Neural progenitor cell (in vitro differentiated cells): ENCODE data around the gene LGALS9C. TPM values are rescaled to one million over a fixed set of nuclear protein-coding genes. Genes with fewer than 3 reads are reported as not detected.
A peak's percentile ranks its signal among the peaks of the same experiment; 100 is the strongest.
"Not testable (repeated sequence)": the region's sequence is repeated elsewhere in the genome, so short reads cannot be mapped to it uniquely, and the experiment has no call there.

Experiments
- DNase-seq: peaks from one replicate; pipeline ENCODE4 v3.0.0-alpha.2; 2016; ENCODE audit warnings: low spot score
- H2AFZ ChIP-seq: fragments of 200-600 bp; sonication (generic); replicated peaks from 2 replicates; pipeline ENCODE4 v1.6.1; 2016; ENCODE audit warnings: antibody characterized with exemption
- H3F3A ChIP-seq: fragments of 200-600 bp; sonication (generic); 2 replicates; pipeline ENCODE4 v1.6.1; 2016; ENCODE audit warnings: antibody characterized with exemption, low read depth
- H3K27ac ChIP-seq: fragments of 200-600 bp; sonication (generic); 2 replicates; pipeline ENCODE4 v1.5.1; 2016; ENCODE audit warnings: mild to moderate bottlenecking
- H3K27me3 ChIP-seq: fragments of 200-600 bp; sonication (generic); 2 replicates; pipeline ENCODE4 v1.6.1; 2016; ENCODE audit warnings: mild to moderate bottlenecking, moderate library complexity
- H3K36me3 ChIP-seq: fragments of 200-600 bp; sonication (generic); 2 replicates; pipeline ENCODE4 v1.5.1; 2016
- H3K4me1 ChIP-seq: fragments of 200-600 bp; sonication (generic); 2 replicates; pipeline ENCODE4 v1.6.1; 2016; ENCODE audit warnings: mixed run types
- H3K4me2 ChIP-seq: fragments of 200-600 bp; sonication (generic); 2 replicates; pipeline ENCODE4 v1.6.1; 2016
- H3K4me3 ChIP-seq: fragments of 200-600 bp; sonication (generic); 2 replicates; pipeline ENCODE4 v1.5.1; 2016
- H3K79me2 ChIP-seq: fragments of 200-600 bp; sonication (generic); 2 replicates; pipeline ENCODE4 v1.6.1; 2016; ENCODE audit warnings: low read depth
- H3K9ac ChIP-seq: fragments of 200-600 bp; sonication (generic); 2 replicates; pipeline ENCODE4 v1.6.1; 2016
- H3K9me3 ChIP-seq: fragments of 200-600 bp; sonication (generic); 2 replicates; pipeline ENCODE4 v1.5.1; 2016; ENCODE audit warnings: low read depth
- H4K20me1 ChIP-seq: fragments of 200-600 bp; sonication (generic); 2 replicates; pipeline ENCODE4 v1.6.1; 2016; ENCODE audit warnings: low read depth
- H3K27ac Mint-ChIP-seq: 3 replicates; pipeline ENCODE4 v1.8.0; 2021; ENCODE audit warnings: mixed read lengths
- H3K27me3 Mint-ChIP-seq: 2 replicates; pipeline ENCODE4 v1.8.0; 2022; ENCODE audit warnings: low read depth, mild to moderate bottlenecking, inconsistent platforms, moderate library complexity, mixed read lengths; ENCODE audit not compliant: insufficient read depth
- H3K36me3 Mint-ChIP-seq: 3 replicates; pipeline ENCODE4 v1.8.0; 2021; ENCODE audit warnings: mixed read lengths
- H3K4me1 Mint-ChIP-seq: 3 replicates; pipeline ENCODE4 v1.8.0; 2021; ENCODE audit warnings: mixed read lengths
- H3K4me3 Mint-ChIP-seq: 3 replicates; pipeline ENCODE4 v1.8.0; 2021; ENCODE audit warnings: mild to moderate bottlenecking, moderate library complexity, mixed read lengths
- H3K9me3 Mint-ChIP-seq: 3 replicates; pipeline ENCODE4 v1.8.0; 2020; ENCODE audit warnings: mixed read lengths
- CTCF ChIP-seq: fragments of 200-600 bp; sonication (generic); IDR thresholded peaks from 2 replicates; pipeline ENCODE4 v1.5.1; 2017; ENCODE audit warnings: antibody characterized with exemption, mild to moderate bottlenecking
- total RNA-seq: library from RNA; depleted of rRNA; stranded (reverse); fragments of >200 nt; gene quantifications from 2 replicates; pipeline ENCODE4 v1.2.3, GENCODE V29; 2015; ENCODE audit warnings: low replicate concordance

LGALS9C gene
- total RNA-seq, 1 donor from 2014 or later: not detected

- not testable (repeated sequence) for H3K36me3 ChIP-seq, H3K27me3 ChIP-seq, H3K9ac ChIP-seq, H4K20me1 ChIP-seq, H3K4me3 Mint-ChIP-seq, H3K4me3 ChIP-seq, H3K4me1 Mint-ChIP-seq, H3K79me2 ChIP-seq, H3K4me2 ChIP-seq, H3K9me3 Mint-ChIP-seq, H3K27me3 Mint-ChIP-seq, H3K27ac ChIP-seq, H3K4me1 ChIP-seq, H3F3A ChIP-seq, H3K9me3 ChIP-seq, H3K27ac Mint-ChIP-seq, DNase-seq, H2AFZ ChIP-seq, H3K36me3 Mint-ChIP-seq
- TF ChIP-seq CTCF: peak; percentile 41
These were observed 20.5 kb downstream of the LGALS9C start for GRCh38 chr17:18497044-18497443.

- not testable (repeated sequence) for H3F3A ChIP-seq, H3K27ac Mint-ChIP-seq, H3K9me3 ChIP-seq
These were observed 22.5 kb downstream of the LGALS9C start for GRCh38 chr17:18499100-18499499.

GRCh38 chr17:18499756-18500155 is 23.2 kb downstream of the LGALS9C start:
- not testable (repeated sequence) for H3F3A ChIP-seq, H3K27ac Mint-ChIP-seq, H3K9me3 ChIP-seq, DNase-seq, H3K9ac ChIP-seq, H3K36me3 ChIP-seq, H3K27me3 ChIP-seq, H3K9me3 Mint-ChIP-seq, H3K79me2 ChIP-seq, H3K4me2 ChIP-seq, H4K20me1 ChIP-seq, H3K4me3 Mint-ChIP-seq, H3K27ac ChIP-seq, H3K4me3 ChIP-seq, H3K27me3 Mint-ChIP-seq, H3K36me3 Mint-ChIP-seq, H3K4me1 ChIP-seq, H2AFZ ChIP-seq, H3K4me1 Mint-ChIP-seq

More at GRCh38 chr17:18499100-18499499, 22.5 kb downstream of the LGALS9C start:
- H2AFZ ChIP-seq, H3K27ac ChIP-seq, H4K20me1 ChIP-seq, H3K4me1 Mint-ChIP-seq, H3K9ac ChIP-seq, H3K27me3 Mint-ChIP-seq, H3K36me3 ChIP-seq, H3K36me3 Mint-ChIP-seq, H3K27me3 ChIP-seq, H3K4me3 Mint-ChIP-seq, H3K4me2 ChIP-seq, H3K4me1 ChIP-seq, H3K79me2 ChIP-seq, DNase-seq, H3K4me3 ChIP-seq, H3K9me3 Mint-ChIP-seq: not testable (repeated sequence)

GRCh38 chr17:18500281-18500680 is 23.7 kb downstream of the LGALS9C start:
- not testable (repeated sequence) for DNase-seq

GRCh38 chr17:18500816-18501215 is 24.2 kb downstream of the LGALS9C start:
- H3K27ac Mint-ChIP-seq, H4K20me1 ChIP-seq, H3K27me3 ChIP-seq, H2AFZ ChIP-seq, H3F3A ChIP-seq, H3K27ac ChIP-seq, H3K27me3 Mint-ChIP-seq, H3K4me3 ChIP-seq, DNase-seq, H3K4me2 ChIP-seq, H3K4me1 Mint-ChIP-seq, H3K9me3 ChIP-seq, H3K4me3 Mint-ChIP-seq, H3K9ac ChIP-seq, H3K79me2 ChIP-seq, H3K4me1 ChIP-seq, H3K36me3 Mint-ChIP-seq, H3K9me3 Mint-ChIP-seq, H3K36me3 ChIP-seq: not testable (repeated sequence)

More at GRCh38 chr17:18500281-18500680, 23.7 kb downstream of the LGALS9C start:
- not testable (repeated sequence) for H3K4me3 Mint-ChIP-seq, H3K4me2 ChIP-seq, H3K79me2 ChIP-seq, H3K9me3 ChIP-seq, H2AFZ ChIP-seq, H3K27ac ChIP-seq, H3K9ac ChIP-seq, H3K4me1 Mint-ChIP-seq, H3K9me3 Mint-ChIP-seq, H3K4me1 ChIP-seq, H3K36me3 Mint-ChIP-seq, H3K36me3 ChIP-seq, H3K27ac Mint-ChIP-seq, H3F3A ChIP-seq, H3K27me3 ChIP-seq, H3K4me3 ChIP-seq, H4K20me1 ChIP-seq, H3K27me3 Mint-ChIP-seq

- not testable (repeated sequence) for H3K36me3 Mint-ChIP-seq, H3K4me3 Mint-ChIP-seq, H3K4me1 Mint-ChIP-seq, H2AFZ ChIP-seq, H3K4me2 ChIP-seq, H3K27me3 ChIP-seq, H3K9ac ChIP-seq, H3K4me3 ChIP-seq, H3K9me3 ChIP-seq, H4K20me1 ChIP-seq, H3F3A ChIP-seq, DNase-seq, H3K9me3 Mint-ChIP-seq, H3K36me3 ChIP-seq, H3K27ac Mint-ChIP-seq, H3K27me3 Mint-ChIP-seq, H3K27ac ChIP-seq, H3K79me2 ChIP-seq, H3K4me1 ChIP-seq
These were observed 26.6 kb downstream of the LGALS9C start for GRCh38 chr17:18503221-18503620.

- H3K27me3 ChIP-seq, H3K36me3 ChIP-seq, H3K27ac Mint-ChIP-seq, H3F3A ChIP-seq, H3K27me3 Mint-ChIP-seq, DNase-seq, H3K9ac ChIP-seq, H3K4me1 Mint-ChIP-seq, H3K4me1 ChIP-seq, H2AFZ ChIP-seq, H3K79me2 ChIP-seq, H3K4me2 ChIP-seq, H3K27ac ChIP-seq, H4K20me1 ChIP-seq, H3K4me3 ChIP-seq, H3K36me3 Mint-ChIP-seq, H3K9me3 ChIP-seq, H3K9me3 Mint-ChIP-seq, H3K4me3 Mint-ChIP-seq: not testable (repeated sequence)
These were observed 31.1 kb downstream of the LGALS9C start for GRCh38 chr17:18507729-18508128.

- H3K27ac Mint-ChIP-seq, H4K20me1 ChIP-seq, H3K9ac ChIP-seq, H3K79me2 ChIP-seq, H3K27me3 ChIP-seq, H3K27me3 Mint-ChIP-seq, H3K4me1 Mint-ChIP-seq, H3K4me3 ChIP-seq, H3K27ac ChIP-seq, H3K36me3 ChIP-seq, DNase-seq, H3K9me3 ChIP-seq, H3K9me3 Mint-ChIP-seq, H3K4me3 Mint-ChIP-seq, H3K4me1 ChIP-seq, H2AFZ ChIP-seq, H3K36me3 Mint-ChIP-seq, H3F3A ChIP-seq, H3K4me2 ChIP-seq: not testable (repeated sequence)
These were observed 32.1 kb downstream of the LGALS9C start for GRCh38 chr17:18508667-18509066.
